Sigmoid colon (tissue), 7 donors: ENCODE results near the gene PRUNE1. TPM values are rescaled to one million over a fixed set of nuclear protein-coding genes. Genes with fewer than 3 reads are reported as not detected.

Experiments used
- DNase-seq: peaks from one replicate; pipeline ENCODE4 v3.0.0-alpha.2; 2019
- H3K27ac ChIP-seq, 4 donors: fragments of 200-600 bp; sonication (generic); one replicate each; pipeline ENCODE4 v1.5.1; 2016 to 2019; ENCODE audit warnings: mild to moderate bottlenecking in 1 of 4
- H3K27me3 ChIP-seq, 3 donors: fragments of 200-600 bp; sonication (generic); one replicate each; pipeline ENCODE4 v1.5.1; 2019; ENCODE audit warnings: mild to moderate bottlenecking in 1 of 3
- H3K36me3 ChIP-seq, 4 donors: fragments of 200-600 bp; sonication (generic); one replicate each; pipeline ENCODE4 v1.5.1; 2016 to 2019
- H3K4me1 ChIP-seq, 4 donors: fragments of 200-600 bp; sonication (generic); one replicate each; pipeline ENCODE4 v1.5.1; 2017 to 2019
- H3K4me3 ChIP-seq, 4 donors: fragments of 200-600 bp; sonication (generic); one replicate each; pipeline ENCODE4 v1.5.1; 2017 to 2019; ENCODE audit warnings: mild to moderate bottlenecking in 2 of 4, moderate library complexity in 1 of 4
- H3K9me3 ChIP-seq, 4 donors: fragments of 200-600 bp in 3 of 4; sonication (generic) in 3 of 4; one replicate each; pipeline versions ENCODE4 v1.5.1 to v1.6.1; 2013 to 2019
- CTCF ChIP-seq, 4 experiments: fragments of 450-650 bp in 3 of 4; fragments of 200-600 bp in 1 of 4; IDR thresholded peaks; one replicate each; pipeline ENCODE4 v1.5.1; 2016 to 2019; ENCODE audit warnings: antibody characterized with exemption in 4 of 4, mild to moderate bottlenecking in 3 of 4, moderate library complexity in 2 of 4
- EP300 ChIP-seq, 4 donors: sonication (generic); formaldehyde crosslinking; IDR thresholded peaks; one replicate each; pipeline ENCODE4 v1.6.1; 2017; ENCODE audit warnings: antibody characterized with exemption in 4 of 4
- POLR2A ChIP-seq, 2 donors: fragments of 450-650 bp; IDR thresholded peaks; one replicate each; pipeline ENCODE4 v1.6.1; 2016; ENCODE audit warnings: antibody characterized with exemption in 2 of 2, mild to moderate bottlenecking in 2 of 2, moderate library complexity in 2 of 2
- POLR2AphosphoS5 ChIP-seq, 4 donors: sonication (generic); formaldehyde crosslinking; IDR thresholded peaks; one replicate each; pipeline ENCODE4 v1.6.1; 2017; ENCODE audit warnings: antibody characterized with exemption in 4 of 4
- WGBS, 2 donors: extraction: QIAGEN DNeasy Blood & Tissue Kit; methylation state at CpG; one replicate each; pipeline ENCODE4 v1.1.7; 2013; 5-methylcytosine and 5-hydroxymethylcytosine counted together
- intact Hi-C: fragments of 100-400 bp; cut with DNase I; formaldehyde crosslinking; loops from one replicate; pipeline ENCODE4 v1.15.1; 2023
- polyA plus RNA-seq, 3 donors: library from polyadenylated mRNA; stranded (reverse); fragments of 200-250 nt; gene quantifications; one replicate each; pipeline ENCODE4 v1.2.3, GENCODE V29; 2013
- total RNA-seq, 4 donors: library from RNA; depleted of rRNA; stranded (reverse); fragments of >200 nt; gene quantifications; one replicate each; pipeline ENCODE4 v1.1.0, GENCODE V29; 2016
- donor health status: healthy with polysubstance abuse.
- donor health status: Bipolar disorder and iron deficiency.
- donor health status: healthy.

PRUNE1 gene
- total and polyA plus RNA-seq, 7 donors: 15.5 to 33.9 (median 18.7) TPM

- H3K4me1 ChIP-seq: peaks cover 0 to 73% (median 58%) of the 10 kb centered on the region in 4 donors
- H3K4me3 ChIP-seq: peak overlapping the region; percentile 70 to 84 (median 82)
- intact Hi-C loops: no loop called here
- H3K27ac ChIP-seq: peak overlapping the region; percentile 85 to 93 (median 88)
- no peaks in the 10 kb centered on the region for H3K27me3 ChIP-seq
- no peaks in the 10 kb centered on the region for H3K36me3 ChIP-seq
- DNase-seq: no peak
- 5 to 22% methylated on average over 4 of the region's 4 CpGs for WGBS, 2 donors
- no peaks in the 10 kb centered on the region for H3K9me3 ChIP-seq
- TF ChIP-seq POLR2AphosphoS5 (IDR thresholded peaks at IDR 0.05) (no peak), CTCF (IDR thresholded peaks at IDR 0.05) (no peak), POLR2A (IDR thresholded peaks at IDR 0.05) (no peak), EP300 (IDR thresholded peaks at IDR 0.05) (no peak)
Measured at GRCh38 chr1:151007853-151008243, 401 bp upstream of the PRUNE1 start.

- WGBS, 2 donors: 24 to 61% methylated on average over 3 of the region's 3 CpGs
- Histone ChIP-seq H3K36me3 (no peaks in the 10 kb centered on the region), H3K4me3 (peak overlapping the region; percentile 70 to 84 (median 82)), H3K27me3 (no peaks in the 10 kb centered on the region), H3K4me1 (peaks cover 0 to 73% (median 58%) of the 10 kb centered on the region in 4 donors), H3K9me3 (no peaks in the 10 kb centered on the region), H3K27ac (peak overlapping the region; percentile 85 to 93 (median 88))
- no peak for DNase-seq
- intact Hi-C loops: no loop called here
- no peak for TF ChIP-seq POLR2AphosphoS5 (IDR thresholded peaks at IDR 0.05)
- TF ChIP-seq POLR2A (IDR thresholded peaks at IDR 0.05): no peak
- TF ChIP-seq EP300 (IDR thresholded peaks at IDR 0.05): no peak
- no peak for TF ChIP-seq CTCF (IDR thresholded peaks at IDR 0.05)
Measured at GRCh38 chr1:151009206-151009587, 948 bp downstream of the PRUNE1 start.

GRCh38 chr1:151009674-151010345 lies 1.6 kb downstream of the PRUNE1 start:
- intact Hi-C loops: no loop called here
- Histone ChIP-seq H3K4me1 (peaks cover 0 to 67% (median 54%) of the 10 kb centered on the region in 4 donors), H3K27ac (peak overlapping the region; percentile 85 to 93 (median 88)), H3K36me3 (no peaks in the 10 kb centered on the region), H3K9me3 (no peaks in the 10 kb centered on the region), H3K4me3 (no peak overlapping the region), H3K27me3 (no peaks in the 10 kb centered on the region)
- no peak for TF ChIP-seq EP300 (IDR thresholded peaks at IDR 0.05)
- TF ChIP-seq POLR2A (IDR thresholded peaks at IDR 0.05): no peak
- TF ChIP-seq POLR2AphosphoS5 (IDR thresholded peaks at IDR 0.05): no peak
- TF ChIP-seq CTCF (IDR thresholded peaks at IDR 0.05): no peak
- WGBS, 2 donors: 94 to 96% methylated on average over 8 of the region's 8 CpGs
- no peak for DNase-seq

- Histone ChIP-seq H3K36me3 (no peaks in the 10 kb centered on the region), H3K4me3 (no peak overlapping the region), H3K27ac (no peak overlapping the region), H3K9me3 (no peaks in the 10 kb centered on the region), H3K4me1 (peaks cover 0 to 62% (median 49%) of the 10 kb centered on the region in 4 donors), H3K27me3 (no peaks in the 10 kb centered on the region)
- DNase-seq: no peak
- 90 to 95% methylated on average over 3 of the region's 3 CpGs for WGBS, 2 donors
- no peak for TF ChIP-seq POLR2A (IDR thresholded peaks at IDR 0.05)
- no peak for TF ChIP-seq POLR2AphosphoS5 (IDR thresholded peaks at IDR 0.05)
- no peak for TF ChIP-seq EP300 (IDR thresholded peaks at IDR 0.05)
- TF ChIP-seq CTCF (IDR thresholded peaks at IDR 0.05): no peak
- intact Hi-C loops: no loop called here
Measured at GRCh38 chr1:151010346-151010726, 2.1 kb downstream of the PRUNE1 start.
